Epithelial cell of esophagus (primary cell): Measurements from ENCODE around the gene ATP1A1.

ENCODE experiments used
- DNase-seq: peaks from one replicate; pipeline ENCODE4 v3.0.0; 2010; ENCODE audit warnings: low read depth
- H3K4me3 ChIP-seq: 2 replicates; pipeline ENCODE4 v1.5.1; 2011; ENCODE audit warnings: mild to moderate bottlenecking, low read length, control low read depth
- CTCF ChIP-seq: IDR thresholded peaks from 2 replicates; pipeline ENCODE4 v1.5.1; 2011; ENCODE audit warnings: low read depth, mild to moderate bottlenecking, low read length, control low read depth, inconsistent platforms; ENCODE audit not compliant: insufficient read depth; ENCODE audit errors: missing control alignments

ATP1A1 gene

GRCh38 chr1:116426401-116426800, 53.4 kb downstream of the ATP1A1 start:
- no peak for TF ChIP-seq CTCF
- DNase-seq = no peak

GRCh38 chr1:116428576-116428975, 55.5 kb downstream of the ATP1A1 start:
- TF ChIP-seq CTCF = no peak
- H3K4me3 ChIP-seq = no peak overlapping the region
- no peak for DNase-seq

More at GRCh38 chr1:116426401-116426800, 53.4 kb downstream of the ATP1A1 start:
- H3K4me3 ChIP-seq = no peak overlapping the region

- H3K4me3 ChIP-seq = no peak overlapping the region
- no peak for TF ChIP-seq CTCF
- no peak for DNase-seq
Observed at GRCh38 chr1:116429821-116430374, 56.9 kb downstream of the ATP1A1 start.

GRCh38 chr1:116431870-116432500, 58.9 kb downstream of the ATP1A1 start:
- DNase-seq = no peak
- TF ChIP-seq CTCF = no peak
- H3K4me3 ChIP-seq = no peak overlapping the region

- no peak for TF ChIP-seq CTCF
- no peak for DNase-seq
- no peak overlapping the region for H3K4me3 ChIP-seq
Observed at GRCh38 chr1:116432655-116433265, 59.7 kb downstream of the ATP1A1 start.

GRCh38 chr1:116433275-116434257, 60.5 kb downstream of the ATP1A1 start:
- TF ChIP-seq CTCF = no peak
- peak; percentile 71 for DNase-seq
- no peak overlapping the region for H3K4me3 ChIP-seq
